HuH-7.5 (cell line): Measurements from ENCODE around the gene NKD1.

ENCODE experiments used
- DNase-seq: peaks from one replicate; pipeline ENCODE4 v3.0.0; 2011; ENCODE audit warnings: low spot score

Gene NKD1

DNA sequence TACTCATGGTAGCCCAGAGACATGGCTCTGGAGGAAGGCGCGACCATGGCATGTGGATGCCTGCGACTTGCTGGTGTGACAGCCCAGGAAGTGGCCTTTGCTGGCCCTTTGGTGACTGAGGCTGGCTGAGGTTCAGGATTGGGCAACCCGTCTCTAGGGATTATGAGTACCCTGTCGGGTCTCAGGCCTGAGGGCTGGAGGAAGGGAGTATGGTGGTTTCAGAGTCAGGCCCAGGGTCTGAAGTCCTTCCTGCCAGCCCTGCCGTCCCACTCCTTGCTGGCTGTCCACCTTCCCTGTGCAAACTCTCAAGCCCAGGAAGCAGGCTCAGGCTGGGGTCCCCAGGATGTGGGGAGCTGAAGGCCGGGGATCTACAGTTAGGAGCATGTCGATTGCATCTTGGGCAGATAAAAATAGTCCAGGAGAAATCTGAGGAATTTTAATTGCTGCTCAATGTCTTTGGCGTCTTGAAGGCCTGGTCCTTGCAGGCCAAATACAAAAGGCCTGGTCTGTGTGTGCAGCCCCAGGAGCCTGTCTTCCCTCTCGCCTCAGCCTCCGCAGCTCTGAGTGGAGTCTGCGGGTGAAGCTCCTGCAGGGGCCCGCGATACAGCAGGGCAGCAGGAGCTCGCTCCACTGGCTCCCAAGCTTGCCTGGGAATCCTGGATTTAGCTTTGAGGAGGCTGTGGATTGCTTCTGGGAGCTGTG is 52.5 kb downstream of the NKD1 start:
- no peak for DNase-seq

DNA sequence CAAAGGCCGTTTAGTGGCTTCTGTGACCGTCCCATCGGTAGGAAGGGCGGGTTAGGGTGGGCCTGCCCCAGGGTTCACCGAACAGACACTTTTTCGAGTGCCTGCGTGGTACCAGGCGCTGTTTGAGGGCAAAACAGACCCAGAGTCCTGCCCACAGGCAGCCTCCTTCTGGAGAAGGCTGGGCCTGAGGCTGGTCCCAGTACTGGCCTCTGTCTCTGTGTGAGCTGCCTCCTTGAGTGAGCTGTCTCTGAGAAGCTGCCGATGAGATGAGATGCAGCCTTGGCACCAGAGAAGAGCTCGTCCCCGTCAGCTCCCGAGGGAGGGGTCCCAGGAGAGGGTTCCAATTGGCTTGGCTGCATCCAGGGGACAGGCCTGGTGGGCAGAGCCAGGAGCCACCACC is 53.1 kb downstream of the NKD1 start:
- DNase-seq, result no peak

DNA sequence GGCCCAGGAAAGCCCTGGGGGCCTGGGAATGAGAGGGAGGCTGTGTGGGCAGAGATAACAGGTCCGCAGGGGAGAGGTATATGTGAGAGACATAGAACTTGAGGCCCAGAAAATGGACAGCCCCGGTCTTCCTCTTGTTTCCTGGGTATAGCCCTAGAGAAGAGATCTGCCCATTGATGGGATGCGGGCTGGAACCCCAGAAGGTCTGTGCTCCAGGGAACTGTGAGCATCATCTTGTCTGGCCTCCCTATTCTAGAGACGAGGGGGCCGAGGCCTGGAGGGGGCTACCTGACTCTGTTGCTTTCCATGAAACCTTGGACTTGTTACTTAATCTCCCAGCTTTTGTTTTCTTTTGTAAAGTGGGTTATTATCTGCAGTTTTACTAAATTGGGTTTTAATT is 53.9 kb downstream of the NKD1 start:
- DNase-seq, result no peak

DNA sequence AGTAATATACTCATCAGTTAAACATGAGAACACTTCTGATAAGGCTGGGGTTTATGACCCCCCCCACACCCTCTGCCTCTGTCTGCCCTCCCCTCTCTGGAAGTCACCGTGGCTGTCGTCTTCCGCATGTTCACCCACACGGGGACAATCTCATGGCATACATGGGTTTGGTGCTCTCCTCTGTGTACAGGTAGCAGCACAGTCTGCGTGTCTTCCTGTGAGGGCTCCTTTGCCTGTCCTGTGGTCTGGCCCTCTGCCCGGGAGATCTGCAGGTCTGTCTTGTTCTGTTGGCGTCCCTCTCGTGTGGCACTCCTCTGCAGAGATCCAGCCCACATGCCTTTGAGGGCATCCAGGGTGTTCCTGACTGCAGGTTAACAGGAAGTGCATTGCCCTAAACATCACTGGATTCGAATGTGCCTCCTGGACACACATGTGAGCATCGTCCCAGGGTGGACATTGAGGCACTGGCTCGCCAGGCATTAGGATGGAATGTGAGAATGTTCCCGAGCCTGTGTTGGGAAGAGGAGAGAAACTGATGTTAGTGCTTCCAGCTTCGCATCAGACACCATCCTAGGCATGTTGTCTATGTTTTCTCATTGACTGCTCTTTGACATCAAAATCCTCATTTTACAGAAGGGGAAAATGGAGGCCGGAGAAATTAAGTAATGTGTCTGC is 54.5 kb downstream of the NKD1 start:
- DNase-seq, result no peak

DNA sequence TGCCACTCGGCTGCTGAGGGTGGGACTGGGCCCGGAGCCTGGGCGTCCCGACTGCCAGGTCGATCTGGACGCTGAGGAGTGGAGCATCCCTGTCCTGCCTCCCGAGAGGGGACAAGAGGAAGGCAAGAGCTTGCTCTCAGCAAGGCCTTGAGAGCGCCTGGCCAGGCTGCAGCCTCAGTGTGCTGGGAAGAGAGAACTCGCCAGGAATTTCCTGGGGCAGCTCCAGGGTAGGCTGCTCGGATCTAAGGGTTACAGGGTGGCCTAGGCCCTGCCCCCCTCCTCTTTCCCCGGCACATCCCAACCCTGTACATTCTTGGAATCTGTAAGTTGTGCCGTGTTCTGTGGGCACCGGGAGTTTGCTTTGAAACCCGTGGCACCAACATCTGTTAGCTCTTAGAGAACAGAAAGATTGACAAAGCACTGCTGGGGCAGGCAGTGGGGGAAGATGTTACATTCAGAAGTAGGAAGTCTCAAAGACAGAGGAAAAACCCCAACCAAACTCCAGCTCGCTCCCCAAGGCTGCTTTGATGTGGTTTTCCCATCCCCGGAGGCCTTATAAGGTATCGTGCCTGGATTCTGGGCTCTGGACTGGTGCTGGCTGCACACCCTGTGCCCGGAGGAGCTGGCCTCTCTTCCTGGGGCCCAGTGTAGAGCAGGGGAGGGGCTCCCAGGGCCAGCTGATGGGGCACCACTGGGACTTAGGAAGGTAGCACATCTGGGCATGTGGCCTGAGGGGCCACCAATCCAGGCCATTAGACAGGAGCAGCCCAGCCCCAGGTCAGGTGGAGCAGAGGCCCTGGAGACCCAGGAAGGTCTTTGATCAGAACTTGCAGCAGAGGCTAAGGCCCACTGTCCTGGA is 55.2 kb downstream of the NKD1 start:
- no peak for DNase-seq

DNA sequence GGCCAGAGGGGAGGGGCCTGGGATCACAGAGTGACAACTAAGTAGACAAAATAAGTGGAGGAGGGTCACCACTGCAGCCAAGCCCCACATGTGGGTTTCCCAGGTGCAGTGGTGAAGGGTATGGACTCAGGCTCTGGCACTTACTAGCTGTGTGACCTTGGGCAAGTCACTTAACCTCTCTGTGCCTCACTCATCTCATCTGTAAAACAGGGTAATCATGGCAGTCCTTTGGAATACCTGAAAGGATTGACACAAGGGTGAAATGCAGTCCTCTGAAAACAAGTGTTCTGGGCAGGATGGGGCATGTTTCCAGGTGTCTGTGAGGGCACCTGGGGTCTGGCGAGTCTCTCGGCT is 55.8 kb downstream of the NKD1 start:
- DNase-seq, result no peak

DNA sequence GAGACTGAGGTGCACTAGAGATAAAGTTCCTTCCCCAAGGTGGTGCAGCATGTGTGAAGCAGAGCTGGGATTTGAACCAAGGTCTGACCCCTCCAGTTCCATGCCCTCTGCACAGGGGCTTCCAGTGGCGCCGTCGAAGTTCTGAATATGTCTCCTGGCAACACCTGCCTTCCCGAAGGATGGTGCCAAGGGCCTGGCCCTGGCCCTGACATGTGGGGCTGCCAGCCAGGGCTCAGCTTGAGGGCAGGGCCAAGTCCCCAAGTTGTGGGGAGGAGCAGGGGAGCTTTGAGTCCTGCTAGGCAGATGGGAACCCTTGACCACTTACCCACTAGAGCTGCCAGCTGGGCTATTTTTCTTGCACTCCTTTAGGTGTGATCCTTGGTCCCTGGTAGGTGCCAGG is 56.4 kb downstream of the NKD1 start:
- DNase-seq, result no peak

DNA sequence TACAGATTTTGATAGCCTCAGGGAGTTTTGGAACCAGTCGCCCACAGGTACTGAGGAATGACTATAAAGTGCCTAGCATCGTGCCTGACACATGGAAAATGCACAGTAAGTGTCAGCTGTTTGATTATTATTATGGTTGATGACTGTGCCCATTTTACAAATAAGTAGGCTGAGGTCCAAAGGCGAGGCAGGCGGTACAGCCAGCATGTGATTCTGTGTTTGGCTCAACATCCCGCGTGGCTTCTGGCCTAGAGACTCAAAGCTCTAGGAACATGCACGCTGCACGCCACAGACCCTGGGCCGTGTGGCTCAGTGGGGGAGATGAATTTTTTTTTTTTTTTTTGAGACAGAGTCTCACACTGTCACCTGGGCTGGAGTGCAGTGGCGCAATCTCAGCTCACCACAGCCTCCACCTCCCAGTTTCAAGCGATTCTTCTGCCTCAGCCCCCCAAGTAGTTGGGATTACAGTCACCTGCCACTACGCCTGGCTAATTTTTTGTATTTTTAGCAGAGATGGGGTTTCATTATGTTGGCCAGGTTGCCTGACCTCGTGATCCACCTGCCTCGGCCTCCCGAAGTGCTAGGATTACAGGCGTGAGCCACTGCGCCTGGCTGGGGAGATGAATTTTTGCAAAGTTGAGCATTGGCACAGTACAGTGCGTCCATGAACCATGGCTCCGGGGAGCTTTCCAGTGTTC is 57.7 kb downstream of the NKD1 start:
- no peak for DNase-seq

DNA sequence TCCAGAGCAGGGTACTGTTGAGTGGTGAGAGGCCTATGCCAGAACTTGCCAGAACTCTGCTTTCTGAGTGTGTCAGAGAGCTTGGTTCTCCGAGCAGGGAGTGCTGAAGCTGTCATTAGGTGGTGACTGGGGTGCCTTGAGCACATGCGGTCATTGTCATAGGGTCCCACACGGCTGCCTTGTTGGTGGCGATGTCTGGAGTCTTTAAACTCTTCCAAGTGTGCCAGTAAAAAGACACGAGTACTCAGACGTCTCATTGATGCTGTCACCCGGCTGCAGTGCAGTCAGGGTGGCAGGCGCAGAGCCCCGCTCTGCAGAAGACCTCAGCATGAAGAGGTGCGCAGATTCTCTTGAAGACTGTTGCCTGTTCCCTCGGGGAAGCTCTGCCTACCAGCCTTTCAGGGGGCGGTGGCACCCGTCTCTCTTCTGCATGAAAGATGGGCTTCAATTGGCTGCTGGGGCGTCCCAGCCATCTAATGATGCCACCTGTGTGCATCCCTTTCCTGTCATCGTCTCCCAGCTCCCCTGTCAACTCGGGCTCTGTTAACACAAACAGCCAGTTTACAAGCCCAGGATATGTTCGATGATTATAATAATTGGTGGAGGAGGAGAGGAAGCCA is 58.3 kb downstream of the NKD1 start:
- no peak for DNase-seq

DNA sequence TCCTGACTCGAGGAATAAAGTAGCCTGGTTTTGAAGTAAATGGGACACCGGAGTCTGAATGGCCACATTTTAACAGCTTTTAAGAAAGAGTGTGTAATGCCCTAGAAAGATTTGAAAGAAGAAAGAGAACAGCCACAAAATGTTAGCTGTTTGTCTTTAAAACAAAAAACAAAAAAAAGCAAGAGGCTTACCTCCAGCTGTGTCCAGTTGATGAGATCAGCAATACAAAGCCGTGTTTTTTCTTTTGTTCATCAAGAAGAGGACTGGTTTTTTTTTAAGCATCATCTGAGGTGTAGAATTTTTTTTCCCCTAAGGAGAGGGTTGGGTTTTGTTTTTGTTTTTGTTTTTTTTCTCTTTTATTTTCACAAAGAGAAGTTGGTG is 58.8 kb downstream of the NKD1 start:
- DNase-seq, result no peak

DNA sequence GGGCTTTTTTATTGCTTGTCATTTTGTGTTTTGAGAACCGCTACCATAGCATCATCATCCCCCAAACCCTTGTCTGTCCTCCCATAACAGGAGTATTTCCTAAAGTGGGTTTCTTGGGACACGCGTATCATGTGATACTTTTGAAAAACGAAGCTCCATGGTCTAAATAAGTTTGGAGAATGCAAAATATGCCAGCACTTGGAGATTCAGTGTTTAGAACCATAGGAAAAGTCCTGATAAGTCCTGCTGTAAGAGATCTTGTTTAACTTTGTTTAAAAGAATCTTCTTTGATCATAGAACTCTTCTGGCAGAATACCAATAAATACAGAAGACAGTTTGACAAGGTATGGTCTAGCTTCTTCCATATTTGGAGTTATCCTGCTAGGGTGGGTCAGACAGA is 59.3 kb downstream of the NKD1 start:
- DNase-seq, result no peak

DNA sequence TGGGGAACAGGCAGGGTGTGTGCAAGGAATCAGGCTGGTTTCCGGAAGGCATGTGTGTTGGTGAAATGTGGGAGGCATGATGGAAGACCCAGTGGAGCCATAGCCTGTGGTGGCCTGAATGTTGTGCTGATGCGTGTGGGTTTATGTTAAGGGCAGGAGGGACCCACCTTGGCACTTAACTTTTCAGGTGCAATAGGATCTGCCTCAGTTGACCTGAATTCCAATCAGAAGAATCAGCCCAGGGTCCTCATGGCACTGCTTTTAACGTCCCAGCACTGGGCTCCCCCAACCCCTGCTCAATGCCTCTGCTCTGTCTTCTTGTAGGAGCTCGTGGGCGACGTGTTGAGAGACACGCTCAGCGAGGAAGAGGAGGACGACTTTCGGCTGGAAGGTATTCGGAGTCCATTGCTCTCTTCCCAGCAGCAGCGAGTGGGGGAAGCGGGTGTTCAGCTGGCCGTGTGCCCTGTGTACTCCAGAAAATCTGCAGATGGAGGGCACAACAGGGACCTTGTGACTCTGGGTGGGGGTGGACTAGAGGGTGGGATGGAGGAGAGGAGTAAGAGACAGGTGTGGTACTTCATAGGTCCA is 59.9 kb downstream of the NKD1 start:
- DNase-seq, result no peak

DNA sequence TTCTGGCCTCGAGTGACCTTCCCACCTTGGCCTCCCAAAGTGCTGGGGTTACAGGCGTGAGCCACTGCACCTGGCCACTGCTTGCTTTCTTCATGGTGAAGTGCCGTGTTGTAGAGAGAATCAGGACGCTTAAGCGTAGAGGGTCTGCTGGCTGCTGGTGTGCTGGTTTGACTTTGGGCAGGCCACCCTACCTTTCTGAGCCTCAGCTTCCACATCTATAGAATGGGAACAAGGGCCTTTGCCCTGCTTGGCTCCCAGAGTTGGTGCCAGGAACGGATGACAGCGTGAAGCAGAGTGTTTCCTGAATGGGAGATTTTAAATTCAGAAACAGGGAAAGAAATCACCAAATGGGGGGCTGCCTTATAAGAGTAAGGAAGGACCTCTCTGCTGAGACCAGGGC is 60.9 kb downstream of the NKD1 start:
- no peak for DNase-seq

DNA sequence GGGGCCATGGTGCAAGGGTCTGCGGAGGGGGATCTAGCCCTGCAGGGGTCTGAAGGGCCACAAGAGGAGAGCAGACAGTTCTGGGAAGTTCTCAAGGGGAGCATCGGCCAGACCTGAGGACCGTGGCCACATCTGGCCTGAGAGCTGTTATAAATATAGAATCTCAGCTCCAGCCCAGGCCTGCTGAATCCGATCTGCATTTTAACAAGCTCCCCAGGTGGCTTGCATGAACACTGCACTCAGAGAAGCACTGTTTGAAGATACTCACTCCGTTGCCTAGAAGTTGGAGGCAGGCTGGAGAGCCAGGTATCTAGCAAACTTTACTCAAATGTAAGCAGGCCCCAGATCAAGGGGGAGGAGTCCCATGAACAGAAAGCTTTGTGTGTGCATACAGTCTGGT is 61.3 kb downstream of the NKD1 start:
- DNase-seq, result no peak

DNA sequence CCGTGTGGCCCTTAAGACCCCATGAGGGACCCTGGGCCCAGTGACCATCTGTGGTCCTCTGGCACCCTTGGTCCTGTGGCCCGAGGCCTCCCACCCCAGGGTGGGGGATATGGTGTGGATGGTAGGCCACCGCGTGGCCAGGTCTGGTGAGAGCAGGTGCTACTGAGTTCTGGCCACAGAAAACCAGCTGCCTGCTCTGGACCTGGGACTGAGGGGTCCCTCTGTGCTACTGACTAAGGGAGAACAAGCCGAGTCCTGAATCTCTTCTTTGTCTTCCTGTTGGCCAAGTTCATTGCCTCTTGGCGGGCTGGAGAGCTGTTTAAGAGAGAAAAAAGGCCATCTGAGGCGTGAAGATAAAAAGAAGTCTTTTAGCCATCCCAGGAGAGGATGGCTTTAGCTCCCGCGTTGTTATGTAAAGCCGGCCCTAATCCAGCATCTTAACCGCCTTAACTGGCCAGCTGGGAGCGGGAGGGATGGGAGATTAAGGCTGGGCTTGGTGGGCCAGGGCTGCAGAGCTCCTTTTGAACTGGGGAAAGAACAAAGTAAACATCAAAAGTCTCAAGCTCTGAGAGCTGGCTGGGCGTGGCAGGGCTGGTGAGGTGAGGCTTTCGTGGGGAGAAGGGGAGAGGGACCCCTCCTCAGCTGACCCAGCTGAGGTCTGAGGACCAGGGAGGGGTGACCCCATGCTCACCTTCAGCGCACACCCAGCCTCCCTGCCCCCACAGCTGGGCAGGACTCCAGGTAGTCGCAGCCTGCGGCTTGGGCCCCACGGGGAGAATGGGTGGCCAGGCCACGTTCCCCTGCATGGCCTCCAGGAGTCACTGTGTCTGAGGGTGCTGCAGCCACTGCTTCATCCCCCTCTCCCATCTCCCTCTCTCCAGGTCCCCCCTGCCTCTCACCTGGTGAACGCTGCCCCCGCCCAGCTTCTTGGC is 62.4 kb downstream of the NKD1 start:
- DNase-seq, result no peak

DNA sequence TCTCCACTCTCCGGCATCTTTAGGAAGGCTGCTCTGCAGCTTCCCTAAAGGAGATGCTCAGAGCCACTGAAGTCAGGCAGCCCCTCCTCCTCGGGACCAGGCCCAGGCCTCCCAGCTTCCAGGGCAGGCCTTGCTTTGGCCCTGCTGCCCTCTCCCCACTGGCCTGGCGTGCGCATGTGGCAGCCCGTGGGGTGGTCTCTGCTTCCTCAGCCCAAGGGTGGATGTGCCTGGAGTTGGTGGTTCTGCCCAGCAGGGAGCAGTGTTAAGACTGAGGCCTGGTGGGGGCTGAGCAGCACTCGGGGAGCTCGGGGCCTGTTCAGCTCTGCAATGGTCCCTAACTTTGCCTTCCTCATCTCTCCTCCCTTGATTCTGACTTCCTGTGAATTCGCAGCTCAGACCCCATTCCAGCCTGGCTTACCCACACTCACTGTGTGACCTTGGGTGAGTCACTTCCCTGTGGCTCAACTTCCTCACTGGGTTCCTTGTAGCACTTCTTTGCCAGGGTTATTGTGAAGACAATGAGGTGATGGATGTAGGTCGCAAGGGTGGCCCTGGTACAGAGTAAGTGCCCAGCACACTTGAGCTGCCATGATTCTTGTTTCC is 63.2 kb downstream of the NKD1 start:
- DNase-seq, result no peak

DNA sequence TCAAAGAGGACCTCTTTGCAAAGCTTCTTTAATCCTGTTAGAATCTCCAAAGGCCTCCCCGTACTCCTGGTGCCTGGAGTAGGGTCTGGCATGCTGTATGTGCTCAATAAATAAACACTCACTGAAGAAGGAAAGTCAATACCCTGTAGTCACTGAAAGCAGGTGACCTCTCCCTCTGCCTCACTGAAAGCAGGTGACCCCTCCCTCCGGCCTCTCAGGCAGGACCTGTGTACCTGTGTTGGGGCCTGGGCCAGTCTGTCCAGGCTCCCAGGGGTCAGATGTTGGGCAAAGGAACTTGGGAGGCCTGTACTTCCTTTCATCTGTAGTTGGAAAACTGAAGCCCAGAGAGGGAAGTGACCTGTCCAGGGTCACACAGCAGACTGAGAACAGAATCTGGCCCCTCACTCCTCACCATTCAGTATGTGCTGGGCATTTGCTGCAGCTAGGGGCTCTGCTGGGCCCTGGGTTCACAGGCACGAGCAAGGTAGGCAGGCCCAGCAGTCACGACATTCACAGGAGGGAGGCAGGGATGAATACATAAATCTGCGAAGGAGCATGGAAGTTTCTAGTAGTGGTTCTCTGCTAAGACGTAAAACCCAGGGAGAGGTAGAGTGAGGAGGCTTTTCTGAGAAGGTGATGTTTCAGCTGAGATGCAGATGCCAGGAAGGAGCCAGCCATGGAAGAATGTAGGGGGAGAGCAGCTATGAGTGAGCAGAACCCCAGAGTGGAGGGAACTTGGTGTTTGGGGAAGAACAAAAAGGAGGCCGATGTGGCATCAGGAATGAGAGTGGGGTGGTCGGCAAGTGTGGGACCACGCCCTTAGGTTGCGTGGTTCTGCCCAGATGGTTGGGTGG is 64.0 kb downstream of the NKD1 start:
- no peak for DNase-seq

DNA sequence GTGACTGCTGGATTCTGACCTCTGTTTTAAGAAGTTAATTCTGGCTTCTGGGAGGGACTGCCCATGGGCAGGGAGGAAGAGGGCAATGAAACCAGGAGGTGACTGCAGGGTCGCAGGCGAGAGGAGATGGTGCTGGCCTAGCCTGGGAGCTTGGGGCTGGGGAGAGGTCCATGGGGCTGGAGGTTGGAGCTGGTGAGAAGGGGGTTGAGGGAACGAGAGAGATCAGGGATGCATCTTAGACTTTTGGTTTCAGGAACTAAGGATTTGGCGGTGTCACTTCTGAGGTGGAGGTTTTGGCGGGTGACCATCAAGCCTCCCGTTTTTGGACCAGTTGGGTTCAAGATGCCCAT is 64.6 kb downstream of the NKD1 start:
- DNase-seq, result no peak

DNA sequence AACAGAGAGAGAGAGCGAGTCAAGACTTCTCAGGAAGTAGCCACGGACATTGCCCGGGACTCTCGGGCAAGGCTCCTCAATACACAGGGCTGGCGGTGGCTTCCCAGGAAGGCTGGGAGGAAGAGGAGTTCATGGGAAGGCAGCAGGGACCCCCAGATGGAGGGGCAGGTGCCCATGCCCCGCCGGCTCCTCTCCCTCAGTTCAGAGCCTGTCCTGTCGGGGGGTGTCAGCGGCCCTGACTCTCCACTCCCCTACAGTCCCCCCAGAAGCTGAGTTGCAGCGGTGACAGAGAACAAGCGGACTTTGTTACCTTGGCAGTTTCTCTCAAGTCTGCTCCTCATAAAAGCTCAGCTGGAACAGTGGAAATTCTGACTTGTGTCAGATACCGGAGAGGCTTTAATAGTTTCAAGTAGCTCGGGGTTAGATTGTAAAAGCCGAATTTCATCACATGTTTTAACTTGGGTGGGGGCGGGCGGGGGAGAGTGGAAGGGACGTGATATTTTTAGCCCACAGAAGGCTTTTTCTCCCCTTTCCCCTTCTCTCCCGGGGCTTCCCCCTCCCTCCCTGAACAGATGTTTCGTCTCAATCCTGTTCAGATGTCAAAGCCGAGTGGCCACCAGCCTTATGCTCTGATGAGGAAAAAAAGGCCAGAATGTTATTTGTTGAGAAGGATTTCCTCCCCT is 65.2 kb downstream of the NKD1 start:
- DNase-seq, result no peak
